GM12873 (cell line): Measurements from ENCODE around the gene PITRM1.

ENCODE experiments used
- TF ChIP-seq, protein P1 (sequence below): IDR thresholded peaks from 2 replicates; pipeline ENCODE4 v1.5.1; 2012; ENCODE audit warnings: low read depth, mild to moderate bottlenecking, moderate library complexity, low read length, control low read depth; ENCODE audit not compliant: insufficient read depth; ENCODE audit errors: missing control alignments

PITRM1 gene

DNA sequence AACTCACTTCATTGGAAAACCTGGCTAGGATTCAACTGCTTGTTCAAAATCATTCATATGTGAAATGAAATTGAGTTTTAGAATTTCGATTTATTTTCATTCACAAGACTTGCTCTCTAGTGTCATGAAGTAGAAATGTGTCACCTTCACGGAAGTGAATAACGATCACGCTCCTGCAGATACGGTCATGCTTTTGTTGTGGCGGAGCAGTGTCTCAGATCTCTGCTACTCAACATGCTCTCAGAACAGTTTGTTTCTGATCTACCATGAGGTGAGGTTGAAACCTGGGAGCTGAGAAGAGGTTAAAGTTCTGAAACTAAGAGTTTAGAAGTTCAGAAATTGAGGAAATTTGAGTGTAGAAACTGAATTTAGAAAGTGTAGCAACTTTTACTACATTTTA is 13.8 kb upstream of the PITRM1 start:
- TF ChIP-seq, protein P1, sequence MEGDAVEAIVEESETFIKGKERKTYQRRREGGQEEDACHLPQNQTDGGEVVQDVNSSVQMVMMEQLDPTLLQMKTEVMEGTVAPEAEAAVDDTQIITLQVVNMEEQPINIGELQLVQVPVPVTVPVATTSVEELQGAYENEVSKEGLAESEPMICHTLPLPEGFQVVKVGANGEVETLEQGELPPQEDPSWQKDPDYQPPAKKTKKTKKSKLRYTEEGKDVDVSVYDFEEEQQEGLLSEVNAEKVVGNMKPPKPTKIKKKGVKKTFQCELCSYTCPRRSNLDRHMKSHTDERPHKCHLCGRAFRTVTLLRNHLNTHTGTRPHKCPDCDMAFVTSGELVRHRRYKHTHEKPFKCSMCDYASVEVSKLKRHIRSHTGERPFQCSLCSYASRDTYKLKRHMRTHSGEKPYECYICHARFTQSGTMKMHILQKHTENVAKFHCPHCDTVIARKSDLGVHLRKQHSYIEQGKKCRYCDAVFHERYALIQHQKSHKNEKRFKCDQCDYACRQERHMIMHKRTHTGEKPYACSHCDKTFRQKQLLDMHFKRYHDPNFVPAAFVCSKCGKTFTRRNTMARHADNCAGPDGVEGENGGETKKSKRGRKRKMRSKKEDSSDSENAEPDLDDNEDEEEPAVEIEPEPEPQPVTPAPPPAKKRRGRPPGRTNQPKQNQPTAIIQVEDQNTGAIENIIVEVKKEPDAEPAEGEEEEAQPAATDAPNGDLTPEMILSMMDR: no peak

DNA sequence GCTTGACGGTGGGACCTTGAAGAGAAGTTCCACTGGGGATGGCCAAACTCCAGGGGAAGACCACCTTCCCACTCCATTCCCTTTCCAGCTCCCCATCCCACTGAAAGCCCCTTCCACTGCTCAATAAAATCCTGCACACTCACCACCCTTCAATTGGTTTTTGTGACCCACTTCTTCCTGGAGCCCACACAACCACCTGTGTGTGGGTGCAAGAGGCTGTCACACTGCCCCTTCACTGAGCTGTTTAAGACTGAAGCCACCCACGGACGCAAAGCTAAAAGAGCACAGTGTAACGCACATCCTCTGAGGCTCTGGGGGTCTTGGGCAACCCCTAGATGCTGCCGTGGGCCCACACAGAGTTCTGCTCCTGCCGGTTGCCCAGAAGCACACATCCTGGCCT is 12.8 kb upstream of the PITRM1 start:
- TF ChIP-seq, protein P1: no peak

DNA sequence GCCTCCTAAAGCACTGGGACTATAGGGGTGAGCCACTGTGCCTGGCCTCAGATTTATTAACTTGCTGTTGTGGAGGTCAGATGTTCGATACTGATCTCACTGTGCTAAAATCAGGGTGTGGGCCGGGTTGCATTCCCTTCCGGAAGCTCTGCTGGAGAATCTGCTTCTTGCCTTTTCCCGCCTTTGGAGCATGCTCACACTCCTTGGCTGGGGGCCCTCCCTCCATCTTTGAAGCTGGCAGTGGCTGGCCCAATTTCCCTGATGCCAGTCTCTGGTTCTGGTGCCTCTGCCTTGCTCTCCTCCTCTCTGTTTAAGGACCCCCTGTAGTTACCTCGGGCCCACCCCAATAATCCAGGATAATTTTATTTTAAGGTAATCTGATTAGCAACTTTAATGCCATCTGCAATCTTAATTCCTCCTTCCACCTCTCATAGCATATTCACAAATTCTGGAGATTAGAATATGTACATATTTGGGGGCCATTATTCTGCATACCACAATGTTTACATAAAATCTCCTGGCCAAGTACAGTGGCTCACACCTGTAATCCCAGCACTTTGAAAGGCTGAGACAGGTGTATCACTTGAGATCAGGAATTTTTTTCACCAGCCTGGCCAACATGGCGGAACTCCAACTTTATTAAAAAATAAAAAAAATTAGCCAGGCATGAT is 7.9 kb upstream of the PITRM1 start:
- TF ChIP-seq, protein P1: no peak

DNA sequence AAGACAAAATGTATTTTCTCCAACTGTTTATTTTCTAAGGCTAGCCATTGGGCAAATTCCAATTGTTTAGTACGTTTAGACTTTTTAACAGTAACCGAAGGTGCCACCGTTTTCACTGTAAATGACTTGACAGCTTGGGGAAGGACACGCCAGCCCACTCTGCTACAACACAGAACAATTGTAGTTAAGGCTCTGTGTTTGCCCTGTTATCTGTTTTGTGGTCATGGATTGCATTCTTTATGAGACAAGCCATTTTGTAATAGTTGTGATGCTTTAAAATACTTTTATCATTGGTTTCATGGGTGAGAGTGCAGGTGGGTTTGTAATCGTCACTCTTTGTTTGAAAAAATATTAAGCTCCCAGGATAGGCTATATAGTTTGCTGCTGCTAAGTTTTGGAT is 6.6 kb upstream of the PITRM1 start:
- TF ChIP-seq, protein P1: no peak

DNA sequence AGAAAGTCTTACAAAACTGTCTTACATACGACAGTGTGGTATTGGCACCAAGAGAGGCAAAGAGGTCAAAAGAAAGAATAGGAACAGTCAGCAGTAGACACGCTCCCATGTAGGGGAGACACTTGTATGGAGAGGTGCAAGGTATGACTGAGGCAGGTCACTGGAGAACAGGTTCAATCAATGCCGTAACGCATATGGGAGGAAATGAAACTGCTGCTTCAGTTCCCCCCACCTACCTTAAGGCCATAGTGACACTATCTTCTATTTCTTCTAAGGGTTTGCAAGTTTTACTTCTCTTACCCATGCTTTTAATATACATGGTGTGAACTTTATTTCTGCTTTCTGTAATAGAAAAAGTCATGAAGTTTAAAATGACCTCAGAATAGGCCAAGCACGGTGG is 5.5 kb upstream of the PITRM1 start:
- TF ChIP-seq, protein P1: no peak

DNA sequence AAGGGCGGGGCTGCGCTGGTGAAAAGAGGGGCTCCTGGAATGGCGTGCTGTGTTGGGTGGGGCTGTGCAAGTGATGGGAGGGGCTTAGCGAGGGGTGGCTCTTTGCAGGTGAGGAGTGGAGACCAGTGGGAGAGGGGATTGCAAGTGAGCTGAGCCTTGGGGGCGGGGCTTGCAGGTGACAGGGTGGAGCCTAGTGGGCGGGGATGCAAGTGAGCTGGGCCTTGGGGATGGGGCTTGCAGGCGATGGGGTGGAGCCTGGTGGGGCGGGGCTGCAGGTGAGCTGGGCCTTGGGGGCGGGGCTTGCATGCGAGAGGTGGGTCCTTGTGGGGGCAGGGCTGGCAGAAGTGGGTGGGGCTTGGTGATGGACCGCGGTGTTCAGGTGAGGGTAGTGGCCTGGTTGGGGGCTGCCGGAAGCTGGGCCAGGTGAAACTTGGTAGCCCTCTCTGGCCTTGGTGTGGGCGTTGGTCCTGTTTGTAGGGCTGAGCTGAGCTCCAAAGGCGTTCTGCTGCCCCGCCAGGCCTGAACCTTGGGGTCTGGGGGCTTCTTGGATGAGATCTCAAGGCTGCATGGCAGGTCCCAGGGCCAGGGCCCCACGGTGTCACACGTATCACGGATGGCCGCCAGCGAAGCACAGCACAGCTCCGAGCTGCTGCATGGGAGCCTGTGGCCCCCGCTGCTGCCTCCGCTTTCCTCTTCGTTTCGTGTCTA is 743 bp upstream of the PITRM1 start:
- TF ChIP-seq, protein P1: no peak

DNA sequence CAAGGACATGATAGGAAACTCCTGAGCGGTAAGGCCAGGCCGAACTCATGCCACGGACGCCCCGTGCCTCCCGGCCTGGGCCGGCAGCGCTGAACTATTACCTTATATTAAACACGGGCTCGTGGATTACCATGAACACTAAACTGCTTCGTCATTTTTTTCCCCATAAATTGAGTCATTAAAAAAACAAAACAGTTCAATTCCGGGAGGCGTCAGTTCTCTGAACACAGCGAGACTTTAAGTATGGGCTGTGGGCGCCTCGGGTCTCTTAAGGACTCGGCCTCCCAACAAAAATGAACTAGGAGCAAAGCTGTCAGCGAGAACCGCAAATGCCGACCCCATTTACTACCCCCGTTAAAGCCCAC is 519 bp downstream of the PITRM1 start:
- TF ChIP-seq, protein P1: no peak
